Measurements from ENCODE around the gene TMEM51. TPM values are rescaled to one million over a fixed set of nuclear protein-coding genes. Genes with fewer than 3 reads are reported as not detected.

The TMEM51 gene
- total and polyA plus RNA-seq, 4 experiments from 2014 or later: 0.47 to 0.61 TPM; not detected in 2

GRCh38 chr1:15217654-15218053, 64.1 kb downstream of the TMEM51 start:
- intact Hi-C loops (cut with micrococcal nuclease): no loop called here

GRCh38 chr1:15218287-15219279, 65.0 kb downstream of the TMEM51 start:
- CTCF ChIA-PET (ENCODE audit: partially characterized antibody): no interaction called here
- H3K27ac Mint-ChIP-seq: peak overlapping the region in 1 of 7 donors; percentile 59
- Histone ChIP-seq H3K9me3 (ENCODE audit: control insufficient read depth in 1 of 2, low read length in 2 of 2) (no peaks in the 10 kb centered on the region), H3K36me3 (ENCODE audit: insufficient read depth, low read length) (no peaks in the 10 kb centered on the region), H3K4me1 (ENCODE audit: insufficient read depth, low read length) (no peaks in the 10 kb centered on the region), H3K27me3 (ENCODE audit: insufficient read depth, low read length) (no peaks in the 10 kb centered on the region), H3K27ac (ENCODE audit: low read depth, low read length) (no peak overlapping the region), H3K4me3 (ENCODE audit: low read length in 2 of 2) (no peak overlapping the region)
- no peaks in the 10 kb centered on the region for H3K36me3 Mint-ChIP-seq
- peaks cover 13 to 22% of the 10 kb centered on the region in 2 donors for H3K27me3 Mint-ChIP-seq
- intact Hi-C loops (cut with micrococcal nuclease): no loop called here
- no peak for DNase-seq
- POLR2A ChIA-PET (ENCODE audit: partially characterized antibody): no interaction called here
- no peaks in the 10 kb centered on the region for H3K9me3 Mint-ChIP-seq
- H3K4me3 Mint-ChIP-seq: no peak overlapping the region
- H3K4me1 Mint-ChIP-seq: peaks cover 2 to 12% (median 5%) of the 10 kb centered on the region in 4 donors

More at GRCh38 chr1:15217654-15218053, 64.1 kb downstream of the TMEM51 start:
- Mint-ChIP-seq H3K9me3 (no peaks in the 10 kb centered on the region), H3K4me1 (peaks cover 2 to 12% (median 5%) of the 10 kb centered on the region in 4 donors), H3K4me3 (no peak overlapping the region), H3K36me3 (no peaks in the 10 kb centered on the region), H3K27me3 (peaks cover 13 to 28% of the 10 kb centered on the region in 2 donors), H3K27ac (no peak overlapping the region)
- Histone ChIP-seq H3K4me1 (ENCODE audit: insufficient read depth, low read length) (no peaks in the 10 kb centered on the region), H3K9me3 (ENCODE audit: control insufficient read depth in 1 of 2, low read length in 2 of 2) (no peaks in the 10 kb centered on the region), H3K4me3 (ENCODE audit: low read length in 2 of 2) (no peak overlapping the region), H3K27ac (ENCODE audit: low read depth, low read length) (no peak overlapping the region), H3K36me3 (ENCODE audit: insufficient read depth, low read length) (no peaks in the 10 kb centered on the region), H3K27me3 (ENCODE audit: insufficient read depth, low read length) (peaks cover 4% of the 10 kb centered on the region)
- ChIA-PET POLR2A (ENCODE audit: partially characterized antibody) (no interaction called here), CTCF (ENCODE audit: partially characterized antibody) (no interaction called here)
- no peak for DNase-seq

- Mint-ChIP-seq H3K4me1 (peaks cover 2 to 12% (median 5%) of the 10 kb centered on the region in 4 donors), H3K27me3 (peaks cover 13 to 22% of the 10 kb centered on the region in 2 donors), H3K27ac (no peak overlapping the region), H3K9me3 (no peaks in the 10 kb centered on the region), H3K36me3 (no peaks in the 10 kb centered on the region), H3K4me3 (no peak overlapping the region)
- Histone ChIP-seq H3K36me3 (ENCODE audit: insufficient read depth, low read length) (no peaks in the 10 kb centered on the region), H3K27ac (ENCODE audit: low read depth, low read length) (no peak overlapping the region), H3K4me1 (ENCODE audit: insufficient read depth, low read length) (no peaks in the 10 kb centered on the region), H3K9me3 (ENCODE audit: control insufficient read depth in 1 of 2, low read length in 2 of 2) (no peaks in the 10 kb centered on the region), H3K27me3 (ENCODE audit: insufficient read depth, low read length) (no peaks in the 10 kb centered on the region), H3K4me3 (ENCODE audit: low read length in 2 of 2) (no peak overlapping the region)
- intact Hi-C loops (cut with micrococcal nuclease): no loop called here
- POLR2A ChIA-PET (ENCODE audit: partially characterized antibody): no interaction called here
- CTCF ChIA-PET (ENCODE audit: partially characterized antibody): no interaction called here
- DNase-seq: no peak
Observed at GRCh38 chr1:15219280-15220023, 65.9 kb downstream of the TMEM51 start.

- Mint-ChIP-seq H3K4me3 (no peak overlapping the region), H3K36me3 (no peaks in the 10 kb centered on the region), H3K4me1 (peaks cover 2 to 12% (median 5%) of the 10 kb centered on the region in 4 donors), H3K9me3 (no peaks in the 10 kb centered on the region), H3K27ac (no peak overlapping the region), H3K27me3 (peaks cover 13 to 22% of the 10 kb centered on the region in 2 donors)
- no peak overlapping the region for H3K4me3 ChIP-seq (ENCODE audit: low read length in 2 of 2)
- H3K27ac ChIP-seq (ENCODE audit: low read depth, low read length): no peak overlapping the region
- ChIA-PET CTCF (ENCODE audit: partially characterized antibody) (no interaction called here), POLR2A (ENCODE audit: partially characterized antibody) (no interaction called here)
- DNase-seq: no peak
- no peaks in the 10 kb centered on the region for H3K9me3 ChIP-seq (ENCODE audit: control insufficient read depth in 1 of 2, low read length in 2 of 2)
- no peaks in the 10 kb centered on the region for H3K36me3 ChIP-seq (ENCODE audit: insufficient read depth, low read length)
- no peaks in the 10 kb centered on the region for H3K4me1 ChIP-seq (ENCODE audit: insufficient read depth, low read length)
- intact Hi-C loops (cut with micrococcal nuclease): no loop called here
- H3K27me3 ChIP-seq (ENCODE audit: insufficient read depth, low read length): no peaks in the 10 kb centered on the region
Observed at GRCh38 chr1:15220024-15220392, 66.5 kb downstream of the TMEM51 start.

GRCh38 chr1:15220825-15221431, 67.4 kb downstream of the TMEM51 start:
- CTCF ChIA-PET (ENCODE audit: partially characterized antibody): no interaction called here
- Mint-ChIP-seq H3K4me3 (peak overlapping the region in 1 of 8 donors; percentile 22), H3K27me3 (peaks cover 13 to 22% of the 10 kb centered on the region in 2 donors)

GRCh38 chr1:15222653-15223303, 69.2 kb downstream of the TMEM51 start:
- ChIA-PET POLR2A (ENCODE audit: partially characterized antibody) (no interaction called here), CTCF (ENCODE audit: partially characterized antibody) (no interaction called here)
- Histone ChIP-seq H3K9me3 (ENCODE audit: control insufficient read depth in 1 of 2, low read length in 2 of 2) (no peaks in the 10 kb centered on the region), H3K27me3 (ENCODE audit: insufficient read depth, low read length) (no peaks in the 10 kb centered on the region), H3K4me3 (ENCODE audit: low read length in 2 of 2) (no peak overlapping the region), H3K36me3 (ENCODE audit: insufficient read depth, low read length) (no peaks in the 10 kb centered on the region), H3K27ac (ENCODE audit: low read depth, low read length) (no peak overlapping the region), H3K4me1 (ENCODE audit: insufficient read depth, low read length) (no peaks in the 10 kb centered on the region)
- no peak for DNase-seq
- intact Hi-C loops (cut with micrococcal nuclease): no loop called here
- no peaks in the 10 kb centered on the region for H3K36me3 Mint-ChIP-seq
- H3K4me1 Mint-ChIP-seq: peaks cover under 1 to 12% (median 5%) of the 10 kb centered on the region in 4 donors
- no peaks in the 10 kb centered on the region for H3K9me3 Mint-ChIP-seq
- peaks cover 13 to 19% of the 10 kb centered on the region in 2 donors for H3K27me3 Mint-ChIP-seq
- H3K4me3 Mint-ChIP-seq: no peak overlapping the region
- no peak overlapping the region for H3K27ac Mint-ChIP-seq

More at GRCh38 chr1:15220825-15221431, 67.4 kb downstream of the TMEM51 start:
- POLR2A ChIA-PET (ENCODE audit: partially characterized antibody): no interaction called here
- H3K4me1 ChIP-seq (ENCODE audit: insufficient read depth, low read length): no peaks in the 10 kb centered on the region
- H3K27ac Mint-ChIP-seq: no peak overlapping the region
- intact Hi-C loops (cut with micrococcal nuclease): no loop called here
- no peaks in the 10 kb centered on the region for H3K9me3 ChIP-seq (ENCODE audit: control insufficient read depth in 1 of 2, low read length in 2 of 2)
- no peaks in the 10 kb centered on the region for H3K36me3 Mint-ChIP-seq
- no peak overlapping the region for H3K4me3 ChIP-seq (ENCODE audit: low read length in 2 of 2)
- no peaks in the 10 kb centered on the region for H3K9me3 Mint-ChIP-seq
- no peak overlapping the region for H3K27ac ChIP-seq (ENCODE audit: low read depth, low read length)
- no peaks in the 10 kb centered on the region for H3K27me3 ChIP-seq (ENCODE audit: insufficient read depth, low read length)
- H3K4me1 Mint-ChIP-seq: peaks cover 2 to 12% (median 5%) of the 10 kb centered on the region in 4 donors
- H3K36me3 ChIP-seq (ENCODE audit: insufficient read depth, low read length): no peaks in the 10 kb centered on the region
- DNase-seq: no peak

Measured in CD4-positive, alpha-beta memory T cell (primary cell).